Trophoblast cell (in vitro differentiated cells and primary cell): ENCODE data around the gene PAEP.
"Not testable (repeated sequence)": the region's sequence is repeated elsewhere in the genome, so short reads cannot be mapped to it uniquely, and the experiment has no call there.

ENCODE experiments used
- DNase-seq, 2 donors: peaks; one replicate each; pipeline ENCODE4 v3.0.0-alpha.2; 2016
- H2AFZ ChIP-seq: 2 replicates; pipeline ENCODE4 v1.6.1; 2013; ENCODE audit warnings: low read length, moderate library complexity, mild to moderate bottlenecking; ENCODE audit not compliant: insufficient read depth, poor library complexity
- H2AK5ac ChIP-seq: 2 replicates; pipeline ENCODE4 v1.6.1; 2013; ENCODE audit warnings: mild to moderate bottlenecking, low read length
- H2BK120ac ChIP-seq: 2 replicates; pipeline ENCODE4 v1.6.1; 2013; ENCODE audit warnings: low read length, mild to moderate bottlenecking, moderate library complexity; ENCODE audit not compliant: insufficient read depth, poor library complexity
- H2BK12ac ChIP-seq: 2 replicates; pipeline ENCODE4 v1.6.1; 2013; ENCODE audit warnings: mild to moderate bottlenecking, low read length, moderate library complexity
- H2BK5ac ChIP-seq: 2 replicates; pipeline ENCODE4 v1.6.1; 2013; ENCODE audit warnings: low read length, low read depth, moderate library complexity, mild to moderate bottlenecking; ENCODE audit not compliant: poor library complexity
- H3K14ac ChIP-seq: 2 replicates; pipeline ENCODE4 v1.6.1; 2013; ENCODE audit warnings: mild to moderate bottlenecking, low read length
- H3K18ac ChIP-seq: 2 replicates; pipeline ENCODE4 v1.6.1; 2013; ENCODE audit warnings: mild to moderate bottlenecking, low read length
- H3K23ac ChIP-seq: 2 replicates; pipeline ENCODE4 v1.6.1; 2013; ENCODE audit warnings: low read length
- H3K27ac ChIP-seq: 2 replicates; pipeline ENCODE4 v1.5.1; 2013; ENCODE audit warnings: low read depth, mild to moderate bottlenecking, inconsistent platforms, low read length, moderate library complexity
- H3K27me3 ChIP-seq: 2 replicates; pipeline ENCODE4 v1.6.1; 2013; ENCODE audit warnings: inconsistent platforms, mild to moderate bottlenecking, low read length, moderate library complexity; ENCODE audit not compliant: insufficient read depth
- H3K36me3 ChIP-seq, 2 experiments: 1 replicate in 1 of 2; 2 replicates in 1 of 2; pipeline ENCODE4 v1.6.1; 2013; ENCODE audit warnings: low read length in 2 of 2, mild to moderate bottlenecking in 2 of 2, moderate library complexity in 1 of 2; ENCODE audit not compliant: insufficient read depth in 2 of 2, control insufficient read depth in 1 of 2
- H3K4ac ChIP-seq: 2 replicates; pipeline ENCODE4 v1.6.1; 2013; ENCODE audit warnings: low read depth, mild to moderate bottlenecking, low read length, moderate library complexity
- H3K4me1 ChIP-seq, 2 experiments: 1 replicate in 1 of 2; 2 replicates in 1 of 2; pipeline ENCODE4 v1.6.1; 2013; ENCODE audit warnings: low read length in 2 of 2, mild to moderate bottlenecking in 2 of 2, moderate library complexity in 1 of 2; ENCODE audit not compliant: insufficient read depth in 2 of 2, control insufficient read depth in 1 of 2
- H3K4me2 ChIP-seq: 2 replicates; pipeline ENCODE4 v1.6.1; 2013; ENCODE audit warnings: inconsistent platforms, mild to moderate bottlenecking, low read length, moderate library complexity
- H3K4me3 ChIP-seq: 2 replicates; pipeline ENCODE4 v1.5.1; 2013; ENCODE audit warnings: mild to moderate bottlenecking, low read depth, low read length, inconsistent platforms
- H3K79me1 ChIP-seq: one replicate; pipeline ENCODE4 v1.6.1; 2013; ENCODE audit warnings: low read length
- H3K79me2 ChIP-seq: 2 replicates; pipeline ENCODE4 v1.6.1; 2013; ENCODE audit warnings: low read length, mild to moderate bottlenecking; ENCODE audit not compliant: control insufficient read depth, insufficient read depth, poor library complexity
- H3K9ac ChIP-seq: 2 replicates; pipeline ENCODE4 v1.6.1; 2013; ENCODE audit warnings: mild to moderate bottlenecking, low read length
- H3K9me3 ChIP-seq: 2 replicates; pipeline ENCODE4 v1.6.1; 2013; ENCODE audit warnings: low read depth, mild to moderate bottlenecking, control low read depth, inconsistent platforms, low read length; ENCODE audit not compliant: insufficient read depth
- H4K12ac ChIP-seq: 2 replicates; pipeline ENCODE4 v1.6.1; 2013; ENCODE audit warnings: low read depth, mild to moderate bottlenecking, low read length, moderate library complexity
- H4K8ac ChIP-seq: 2 replicates; pipeline ENCODE4 v1.6.1; 2013; ENCODE audit warnings: low read depth, mild to moderate bottlenecking, low read length, moderate library complexity
- H4K91ac ChIP-seq: one replicate; pipeline ENCODE4 v1.6.1; 2013; ENCODE audit warnings: low read depth, mild to moderate bottlenecking, low read length, moderate library complexity
- WGBS: extraction: QIAGEN DNeasy Blood & Tissue Kit; methylation state at CpG from one replicate; pipeline ENCODE4 v1.1.7; 2013; ENCODE audit warnings: missing lambda C conversion rate; ENCODE audit not compliant: insufficient read length, insufficient coverage; ENCODE audit errors: extremely low coverage; 5-methylcytosine and 5-hydroxymethylcytosine counted together

Gene PAEP

DNA sequence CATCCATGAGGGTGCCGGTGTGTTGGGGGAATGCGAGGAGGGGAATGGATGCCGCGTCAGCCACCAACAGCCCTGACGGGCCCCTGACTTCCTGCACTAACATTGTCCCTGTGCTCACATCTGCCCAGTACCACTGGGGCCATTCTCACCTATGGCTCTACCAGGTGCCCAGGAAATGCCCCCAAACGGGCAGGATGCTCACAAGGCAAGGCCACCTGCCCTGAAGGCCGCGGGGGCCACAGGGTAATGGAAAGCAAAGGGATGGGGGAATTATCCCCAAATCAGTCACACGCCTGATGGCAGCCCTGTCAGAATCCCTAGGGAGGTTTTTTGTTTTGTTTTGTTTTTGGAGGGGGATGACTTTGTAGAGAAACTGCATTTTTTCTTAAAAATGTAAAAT, 47.6 kb upstream of the PAEP start:
- not testable (repeated sequence) for H4K12ac ChIP-seq, H3K36me3 ChIP-seq, H2BK120ac ChIP-seq, H3K9ac ChIP-seq, DNase-seq, H3K79me1 ChIP-seq, H3K4me3 ChIP-seq, H3K27me3 ChIP-seq, H4K91ac ChIP-seq, H3K4me2 ChIP-seq, H3K14ac ChIP-seq, H2AK5ac ChIP-seq, H3K9me3 ChIP-seq, H3K23ac ChIP-seq, H4K8ac ChIP-seq, H3K18ac ChIP-seq, H3K4me1 ChIP-seq, H3K27ac ChIP-seq, H2BK5ac ChIP-seq, H3K79me2 ChIP-seq, H2AFZ ChIP-seq, H2BK12ac ChIP-seq, H3K4ac ChIP-seq
- WGBS: no CpG with 5 or more reads among the region's 9 CpGs

DNA sequence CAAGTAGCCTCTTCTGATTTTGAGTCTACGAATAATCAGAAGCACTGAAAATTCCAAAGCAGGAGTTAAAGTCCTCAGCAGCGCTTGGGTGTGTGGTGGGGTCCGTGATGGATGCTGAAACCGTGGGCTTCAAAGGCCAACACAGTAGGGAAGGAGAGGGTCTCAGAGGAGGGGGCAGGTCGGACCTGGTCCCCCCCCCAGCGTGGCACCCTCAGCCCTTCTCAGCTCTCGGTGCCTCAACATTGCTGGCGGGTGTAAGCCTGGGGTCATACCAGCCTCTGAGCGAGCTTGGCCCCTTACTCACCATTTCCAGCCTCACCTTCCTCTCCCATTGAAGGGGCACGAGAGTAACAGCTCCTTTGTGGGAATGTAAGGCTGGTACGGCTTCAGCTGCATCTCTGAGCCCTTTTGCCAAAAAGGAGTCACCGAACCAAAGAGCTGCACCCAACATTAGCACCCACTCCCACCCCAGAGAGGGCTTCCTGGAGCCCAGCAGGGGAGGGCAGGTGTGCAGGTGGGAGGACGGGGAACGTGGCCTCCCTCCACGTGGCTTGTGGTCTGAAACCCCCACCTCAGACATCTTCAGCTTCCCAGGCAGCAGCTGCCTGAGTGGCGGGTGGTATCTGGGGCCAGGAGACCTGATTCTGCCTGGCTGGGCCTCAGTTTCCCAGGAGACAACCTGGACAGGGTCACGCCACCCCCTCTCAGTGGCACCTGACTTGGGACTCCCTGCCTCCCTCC, 47.0 kb upstream of the PAEP start:
- H2BK5ac ChIP-seq: no peak overlapping the region
- no peak overlapping the region for H4K91ac ChIP-seq
- H2BK12ac ChIP-seq: no peak overlapping the region
- no peak overlapping the region for H2BK120ac ChIP-seq
- H3K36me3 ChIP-seq: no peaks in the 10 kb centered on the region
- no peak overlapping the region for H2AK5ac ChIP-seq
- H3K23ac ChIP-seq: no peak overlapping the region
- no peaks in the 10 kb centered on the region for H3K27me3 ChIP-seq
- H3K9ac ChIP-seq: no peak overlapping the region
- no peak overlapping the region for H4K12ac ChIP-seq
- H3K4me1 ChIP-seq: no peaks in the 10 kb centered on the region
- H4K8ac ChIP-seq: no peak overlapping the region
- no peak overlapping the region for H3K14ac ChIP-seq
- H3K4me2 ChIP-seq: no peak overlapping the region
- H2AFZ ChIP-seq: no peak overlapping the region
- no peaks in the 10 kb centered on the region for H3K79me2 ChIP-seq
- H3K4me3 ChIP-seq: no peak overlapping the region
- DNase-seq: no peak
- no peak overlapping the region for H3K4ac ChIP-seq
- H3K18ac ChIP-seq: no peak overlapping the region
- no CpG with 5 or more reads among the region's 17 CpGs for WGBS
- peaks cover 3% of the 10 kb centered on the region for H3K9me3 ChIP-seq
- H3K79me1 ChIP-seq: no peaks in the 10 kb centered on the region
- no peak overlapping the region for H3K27ac ChIP-seq

DNA sequence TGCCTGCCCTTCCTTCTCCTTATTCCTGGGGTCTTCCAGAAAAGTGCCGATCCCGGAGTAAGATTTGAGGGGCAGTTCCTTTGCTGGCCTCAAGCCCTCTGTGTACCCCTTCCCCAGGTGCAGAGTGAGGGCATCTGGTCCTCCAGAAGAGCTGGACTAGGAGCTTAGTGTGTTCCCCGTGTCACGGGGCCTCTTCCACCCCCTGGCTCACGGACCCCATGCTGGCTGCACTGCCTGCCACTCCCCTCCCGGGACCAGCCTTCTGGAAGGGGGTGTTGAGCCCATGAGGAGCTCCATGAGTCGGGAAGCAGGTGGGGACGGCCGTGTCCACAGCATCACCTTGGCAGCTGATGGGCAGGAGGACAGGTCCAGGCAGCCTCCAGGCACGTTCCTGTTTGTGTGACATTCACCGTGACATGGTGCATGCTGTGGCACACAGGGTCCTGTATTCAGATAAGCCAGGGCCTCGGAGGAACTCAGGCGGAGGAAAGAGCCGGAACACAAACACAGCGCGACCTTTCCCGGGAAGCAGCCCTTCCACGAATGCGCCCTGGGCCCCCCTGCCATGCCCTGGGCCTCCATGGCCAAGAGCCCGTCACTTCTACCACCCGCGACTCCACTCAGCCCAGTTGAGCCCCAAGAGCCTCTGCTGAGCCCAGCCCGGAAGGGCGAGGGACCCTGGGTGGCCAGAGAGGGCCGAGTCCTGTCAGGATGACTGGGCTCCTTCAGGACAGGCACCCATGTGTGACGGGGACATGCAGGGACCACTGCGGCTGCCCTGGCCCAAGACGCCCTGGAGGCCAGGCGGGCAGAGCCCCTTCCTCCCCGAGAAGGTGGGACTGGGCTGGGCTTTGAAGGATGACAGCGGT, 46.2 kb upstream of the PAEP start:
- Histone ChIP-seq H2BK120ac (no peak overlapping the region), H3K27me3 (no peaks in the 10 kb centered on the region), H2AK5ac (no peak overlapping the region), H3K4ac (no peak overlapping the region), H3K4me2 (no peak overlapping the region), H3K79me2 (no peaks in the 10 kb centered on the region), H2AFZ (no peak overlapping the region), H4K12ac (no peak overlapping the region), H3K9me3 (peaks cover 4% of the 10 kb centered on the region), H3K27ac (no peak overlapping the region), H4K91ac (no peak overlapping the region), H3K23ac (no peak overlapping the region), H3K4me1 (no peaks in the 10 kb centered on the region), H3K79me1 (no peaks in the 10 kb centered on the region), H3K4me3 (no peak overlapping the region), H3K9ac (no peak overlapping the region), H4K8ac (no peak overlapping the region), H2BK5ac (no peak overlapping the region), H3K14ac (peak overlapping the region; percentile 40), H3K18ac (no peak overlapping the region), H3K36me3 (no peaks in the 10 kb centered on the region), H2BK12ac (no peak overlapping the region)
- whole genome bisulfite sequencing: no CpG with 5 or more reads among the region's 31 CpGs
- no peak for DNase-seq

DNA sequence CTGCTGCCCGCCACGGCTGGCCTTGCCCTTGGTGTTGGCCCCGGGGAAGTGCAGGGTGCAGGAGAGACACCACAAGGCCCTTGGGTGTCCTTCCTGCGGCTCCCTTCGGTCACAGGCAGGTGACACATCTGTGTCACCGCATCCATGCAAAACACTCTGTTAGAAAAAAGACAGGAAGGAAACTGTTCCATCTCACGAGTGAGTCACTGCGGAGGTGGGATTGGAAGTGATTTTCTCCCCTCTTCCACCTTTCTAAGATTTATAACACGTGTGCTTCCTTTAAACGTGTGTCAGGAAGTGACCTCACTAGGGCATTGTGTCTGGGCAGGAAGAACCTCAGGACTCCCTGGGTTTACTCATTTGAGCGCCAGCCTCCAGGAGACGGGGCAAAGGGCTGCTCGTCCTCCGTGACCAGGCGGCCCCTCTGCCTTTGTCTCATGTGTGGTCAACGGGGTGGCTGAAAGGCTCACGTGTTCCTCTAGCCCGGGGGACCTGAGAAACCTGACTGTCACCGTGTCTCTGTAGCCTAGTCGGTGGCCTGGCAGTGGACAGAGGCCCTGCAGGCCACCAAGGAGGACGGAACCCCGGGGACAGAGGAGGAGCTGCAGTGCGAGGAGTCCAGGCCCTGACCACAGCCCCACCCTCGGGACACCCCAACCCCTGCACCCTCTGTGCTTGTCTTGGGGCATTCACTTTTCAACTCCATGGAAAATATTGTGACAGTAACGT, 45.3 kb upstream of the PAEP start:
- Histone ChIP-seq H3K79me2 (no peaks in the 10 kb centered on the region), H3K79me1 (no peaks in the 10 kb centered on the region), H3K36me3 (no peaks in the 10 kb centered on the region), H3K23ac (no peak overlapping the region), H2AK5ac (no peak overlapping the region), H3K4me2 (no peak overlapping the region), H2AFZ (no peak overlapping the region), H3K27me3 (no peaks in the 10 kb centered on the region), H3K9ac (no peak overlapping the region), H2BK120ac (no peak overlapping the region), H4K8ac (no peak overlapping the region), H3K18ac (no peak overlapping the region), H3K27ac (no peak overlapping the region), H3K4me3 (no peak overlapping the region), H4K12ac (no peak overlapping the region), H2BK5ac (no peak overlapping the region), H2BK12ac (no peak overlapping the region), H3K4ac (no peak overlapping the region), H3K9me3 (peaks cover 4% of the 10 kb centered on the region), H3K14ac (no peak overlapping the region), H4K91ac (no peak overlapping the region), H3K4me1 (no peaks in the 10 kb centered on the region)
- DNase-seq: no peak
- WGBS: no CpG with 5 or more reads among the region's 25 CpGs
